RWPE2 (cell line): ENCODE results near the gene CNTNAP5.

Source experiments
- ATAC-seq: fragments of 200-7000 bp; cut with Tn5 transposase; 3 replicates; pipeline ENCODE4 v1.9.1; 2021; ENCODE audit warnings: low read depth
- DNase-seq: peaks from one replicate; pipeline ENCODE4 v3.0.0-alpha.2; 2020; ENCODE audit warnings: low spot score
- H3K27ac ChIP-seq: fragments of 450-650 bp; 2 replicates; pipeline ENCODE4 v1.5.1; 2017; ENCODE audit warnings: mild to moderate bottlenecking; ENCODE audit not compliant: poor library complexity, severe bottlenecking
- H3K27me3 ChIP-seq: fragments of 250-450 bp; sonication (Bioruptor Pico); 2 replicates; pipeline ENCODE4 v1.5.1; 2021; ENCODE audit warnings: mild to moderate bottlenecking, moderate library complexity; ENCODE audit not compliant: insufficient read depth, poor library complexity, severe bottlenecking
- H3K36me3 ChIP-seq: fragments of 250-450 bp; sonication (Bioruptor Pico); 2 replicates; pipeline ENCODE4 v1.5.1; 2020; ENCODE audit warnings: low read depth, mild to moderate bottlenecking, moderate library complexity
- H3K4me1 ChIP-seq: fragments of 250-450 bp; sonication (Bioruptor Pico); 2 replicates; pipeline ENCODE4 v1.5.1; 2021; ENCODE audit warnings: mild to moderate bottlenecking, moderate library complexity; ENCODE audit not compliant: insufficient read depth, poor library complexity, severe bottlenecking
- H3K4me3 ChIP-seq: fragments of 250-450 bp; sonication (Bioruptor Pico); 2 replicates; pipeline ENCODE4 v1.5.1; 2021; ENCODE audit warnings: mild to moderate bottlenecking, moderate library complexity; ENCODE audit not compliant: severe bottlenecking
- H3K9me3 ChIP-seq: fragments of 250-450 bp; sonication (Bioruptor Pico); 2 replicates; pipeline ENCODE4 v1.5.1; 2021; ENCODE audit warnings: mild to moderate bottlenecking, moderate library complexity; ENCODE audit not compliant: severe bottlenecking
- TF ChIP-seq, protein P1 (sequence below): fragments of 450-650 bp; IDR thresholded peaks from one replicate; pipeline ENCODE4 v1.5.1; 2017; ENCODE audit warnings: mild to moderate bottlenecking, moderate library complexity; ENCODE audit not compliant: poor library complexity, severe bottlenecking

Gene CNTNAP5

DNA sequence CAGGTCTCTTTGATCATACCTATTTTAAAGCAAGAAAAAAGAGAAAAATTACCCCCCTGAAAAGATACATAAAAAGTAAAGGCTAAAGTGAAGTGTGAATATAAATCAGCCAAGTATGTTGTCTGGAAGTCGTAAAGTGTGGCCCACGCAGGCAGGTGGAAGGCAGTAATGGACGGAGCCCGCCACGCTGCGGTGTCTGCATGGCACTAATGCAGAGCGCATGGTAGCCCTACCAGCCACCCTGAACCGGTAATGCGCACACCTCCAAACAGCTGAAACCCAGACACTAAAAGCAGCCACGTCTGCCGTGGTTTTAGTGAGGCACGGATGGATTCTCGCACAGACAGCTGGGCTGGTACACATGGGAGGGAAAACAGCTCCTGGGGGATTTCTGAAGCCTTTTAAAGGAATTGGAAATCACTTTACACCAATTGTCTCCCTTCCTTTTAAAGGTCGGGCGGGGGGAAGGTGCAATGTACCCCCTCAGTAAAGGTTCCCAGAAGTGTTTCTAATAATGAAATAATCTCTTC, 615.2 kb downstream of the CNTNAP5 start:
- TF ChIP-seq, protein P1, sequence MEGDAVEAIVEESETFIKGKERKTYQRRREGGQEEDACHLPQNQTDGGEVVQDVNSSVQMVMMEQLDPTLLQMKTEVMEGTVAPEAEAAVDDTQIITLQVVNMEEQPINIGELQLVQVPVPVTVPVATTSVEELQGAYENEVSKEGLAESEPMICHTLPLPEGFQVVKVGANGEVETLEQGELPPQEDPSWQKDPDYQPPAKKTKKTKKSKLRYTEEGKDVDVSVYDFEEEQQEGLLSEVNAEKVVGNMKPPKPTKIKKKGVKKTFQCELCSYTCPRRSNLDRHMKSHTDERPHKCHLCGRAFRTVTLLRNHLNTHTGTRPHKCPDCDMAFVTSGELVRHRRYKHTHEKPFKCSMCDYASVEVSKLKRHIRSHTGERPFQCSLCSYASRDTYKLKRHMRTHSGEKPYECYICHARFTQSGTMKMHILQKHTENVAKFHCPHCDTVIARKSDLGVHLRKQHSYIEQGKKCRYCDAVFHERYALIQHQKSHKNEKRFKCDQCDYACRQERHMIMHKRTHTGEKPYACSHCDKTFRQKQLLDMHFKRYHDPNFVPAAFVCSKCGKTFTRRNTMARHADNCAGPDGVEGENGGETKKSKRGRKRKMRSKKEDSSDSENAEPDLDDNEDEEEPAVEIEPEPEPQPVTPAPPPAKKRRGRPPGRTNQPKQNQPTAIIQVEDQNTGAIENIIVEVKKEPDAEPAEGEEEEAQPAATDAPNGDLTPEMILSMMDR = no peak
- DNase-seq = no peak
- Histone ChIP-seq H3K4me1 (no peaks in the 10 kb centered on the region), H3K27ac (no peak overlapping the region), H3K4me3 (no peak overlapping the region), H3K27me3 (no peaks in the 10 kb centered on the region), H3K9me3 (no peaks in the 10 kb centered on the region), H3K36me3 (no peaks in the 10 kb centered on the region)
- ATAC-seq = no peak

DNA sequence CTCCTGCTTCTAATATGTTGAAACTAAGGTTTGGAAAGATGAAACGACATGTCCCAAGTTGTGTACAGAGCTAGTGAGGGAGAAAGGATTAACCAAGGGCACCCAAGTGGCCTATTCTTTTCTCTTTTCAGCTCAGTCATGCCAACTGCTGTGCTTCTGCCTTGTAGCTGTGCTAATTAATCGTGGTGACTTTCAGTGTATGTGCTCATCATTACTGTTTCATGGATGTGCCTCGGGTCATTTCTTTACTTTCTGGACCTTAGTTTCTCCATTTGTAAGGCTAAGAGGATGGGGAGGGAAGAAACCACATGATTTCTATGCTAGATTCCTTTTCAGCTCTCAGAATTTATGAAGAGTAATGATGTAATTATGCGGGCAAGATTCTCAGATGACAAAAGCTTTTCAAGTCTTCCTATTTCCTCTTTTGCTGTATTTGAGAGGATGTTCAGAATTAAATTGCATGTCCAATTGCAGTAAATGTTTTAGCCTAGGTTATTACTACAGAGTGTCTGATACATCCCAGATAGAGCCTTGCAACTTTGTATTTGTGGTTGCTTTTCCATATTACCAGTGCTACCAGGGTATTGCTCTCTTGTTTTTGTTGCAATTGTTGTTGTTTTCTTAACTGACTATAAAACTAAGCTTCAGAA, 621.2 kb downstream of the CNTNAP5 start:
- Histone ChIP-seq H3K4me3 (no peak overlapping the region), H3K4me1 (no peaks in the 10 kb centered on the region), H3K9me3 (no peaks in the 10 kb centered on the region), H3K27ac (no peak overlapping the region), H3K36me3 (no peaks in the 10 kb centered on the region), H3K27me3 (no peaks in the 10 kb centered on the region)
- TF ChIP-seq, protein P1 = no peak
- DNase-seq (no peak), ATAC-seq (no peak)

DNA sequence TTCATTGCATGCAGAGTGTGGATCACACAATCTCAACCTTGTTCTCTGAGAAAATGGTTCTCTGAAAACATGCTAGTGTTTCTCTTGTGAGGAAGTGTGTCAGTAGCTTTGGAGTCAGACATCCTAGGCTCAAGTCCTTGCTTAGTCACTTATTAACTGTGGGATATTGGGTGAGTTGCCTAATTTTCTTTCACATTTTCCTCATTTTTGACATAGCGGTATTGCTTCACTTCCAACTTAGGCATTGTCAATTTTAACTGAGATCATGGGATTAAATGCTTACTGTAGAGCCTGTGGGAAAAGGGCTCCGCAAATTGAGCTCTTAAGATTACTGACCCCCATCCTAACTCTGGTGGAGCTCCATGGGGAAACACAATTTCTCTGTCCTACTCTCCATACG, 622.2 kb downstream of the CNTNAP5 start:
- no peak for ATAC-seq
- Histone ChIP-seq H3K36me3 (no peaks in the 10 kb centered on the region), H3K4me1 (no peaks in the 10 kb centered on the region), H3K27me3 (no peaks in the 10 kb centered on the region), H3K4me3 (no peak overlapping the region), H3K9me3 (no peaks in the 10 kb centered on the region), H3K27ac (no peak overlapping the region)
- TF ChIP-seq, protein P1 = no peak
- DNase-seq = no peak

DNA sequence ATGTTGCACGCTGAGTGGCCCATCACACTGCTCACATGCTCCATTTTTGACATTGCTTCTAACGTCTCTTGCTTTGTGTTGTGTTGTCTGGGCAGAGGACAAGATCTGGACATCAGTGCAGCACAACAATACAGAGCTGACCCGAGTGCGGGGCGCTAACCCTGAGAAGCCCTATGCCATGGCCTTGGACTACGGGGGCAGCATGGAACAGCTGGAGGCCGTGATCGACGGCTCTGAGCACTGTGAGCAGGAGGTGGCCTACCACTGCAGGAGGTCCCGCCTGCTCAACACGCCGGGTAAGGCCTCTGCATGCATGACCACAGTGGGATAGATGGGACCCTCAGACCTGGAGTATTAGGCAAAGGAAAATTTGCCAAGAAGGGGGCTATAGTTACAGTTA, 622.6 kb downstream of the CNTNAP5 start:
- DNase-seq (no peak), ATAC-seq (no peak)
- Histone ChIP-seq H3K27me3 (no peaks in the 10 kb centered on the region), H3K27ac (no peak overlapping the region), H3K4me1 (no peaks in the 10 kb centered on the region), H3K4me3 (no peak overlapping the region), H3K9me3 (no peaks in the 10 kb centered on the region), H3K36me3 (no peaks in the 10 kb centered on the region)
- TF ChIP-seq, protein P1 = no peak

DNA sequence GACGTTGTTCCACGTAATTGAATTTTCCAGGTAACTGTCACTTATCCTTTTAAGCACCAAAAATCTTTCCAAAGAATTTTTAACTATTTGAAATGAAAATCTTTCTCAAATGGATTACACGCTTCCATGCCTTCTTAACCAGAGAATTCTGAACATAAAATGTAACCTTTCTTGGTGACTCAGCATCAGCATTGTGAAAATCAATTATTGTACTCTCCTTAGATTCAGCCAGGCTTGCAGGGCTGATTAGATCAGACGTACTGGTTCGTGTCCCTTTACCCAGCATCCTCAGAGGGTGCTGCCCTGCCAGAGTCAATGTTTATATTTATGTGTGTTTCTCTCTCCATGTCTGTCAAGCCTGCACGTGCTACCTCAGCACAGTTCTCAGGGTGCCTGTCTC, 623.9 kb downstream of the CNTNAP5 start:
- H3K4me1 ChIP-seq = no peaks in the 10 kb centered on the region
- no peaks in the 10 kb centered on the region for H3K36me3 ChIP-seq
- no peaks in the 10 kb centered on the region for H3K9me3 ChIP-seq
- H3K27me3 ChIP-seq = no peaks in the 10 kb centered on the region
- no peak overlapping the region for H3K27ac ChIP-seq
- TF ChIP-seq, protein P1 = no peak
- ATAC-seq = no peak
- H3K4me3 ChIP-seq = no peak overlapping the region
- DNase-seq = no peak
